Neuronal stem cell (in vitro differentiated cells): ENCODE data around the gene SFT2D1.

Source experiments
- DNase-seq: peaks from one replicate; pipeline ENCODE4 v3.0.0-alpha.2; 2013; ENCODE audit warnings: low spot score
- H2AFZ ChIP-seq: one replicate; pipeline ENCODE4 v1.6.1; 2013; ENCODE audit warnings: mild to moderate bottlenecking, low read length, inconsistent platforms
- H2AK5ac ChIP-seq: 2 replicates; pipeline ENCODE4 v1.6.1; 2013; ENCODE audit warnings: low read depth, mild to moderate bottlenecking, inconsistent platforms, low read length, moderate library complexity, mixed read lengths
- H2BK120ac ChIP-seq: 2 replicates; pipeline ENCODE4 v1.6.1; 2013; ENCODE audit warnings: low read depth, mild to moderate bottlenecking, inconsistent platforms, low read length, moderate library complexity, mixed read lengths
- H2BK12ac ChIP-seq: one replicate; pipeline ENCODE4 v1.6.1; 2013; ENCODE audit warnings: low read length, inconsistent platforms
- H2BK15ac ChIP-seq: 2 replicates; pipeline ENCODE4 v1.6.1; 2013; ENCODE audit warnings: mild to moderate bottlenecking, low read length, inconsistent platforms, mixed read lengths
- H2BK5ac ChIP-seq: one replicate; pipeline ENCODE4 v1.6.1; 2013; ENCODE audit warnings: inconsistent platforms, mild to moderate bottlenecking, low read length, moderate library complexity
- H3K14ac ChIP-seq: one replicate; pipeline ENCODE4 v1.6.1; 2013; ENCODE audit warnings: low read length, inconsistent platforms
- H3K18ac ChIP-seq: 2 replicates; pipeline ENCODE4 v1.6.1; 2013; ENCODE audit warnings: low read length, inconsistent platforms
- H3K23ac ChIP-seq: 2 replicates; pipeline ENCODE4 v1.6.1; 2013; ENCODE audit warnings: low read depth, mild to moderate bottlenecking, mixed read lengths, low read length, inconsistent platforms; ENCODE audit not compliant: poor library complexity
- H3K27ac ChIP-seq: replicated peaks from 3 replicates; pipeline ENCODE4 v1.5.1; 2013; ENCODE audit warnings: low read length, inconsistent platforms
- H3K27me3 ChIP-seq, 3 experiments: 2 replicates each; pipeline ENCODE4 v1.6.1; 2013; ENCODE audit warnings: low read length in 3 of 3, mild to moderate bottlenecking in 2 of 3, inconsistent platforms in 1 of 3, low read depth in 1 of 3, mixed read lengths in 1 of 3, moderate library complexity in 1 of 3; ENCODE audit not compliant: control insufficient read depth in 3 of 3, insufficient read depth in 3 of 3
- H3K36me3 ChIP-seq, 2 donors: replicated peaks in 1 of 2; 2 replicates each; pipeline ENCODE4 v1.6.1; 2013; ENCODE audit warnings: low read length in 2 of 2; ENCODE audit not compliant: control insufficient read depth in 2 of 2, insufficient read depth in 2 of 2
- H3K4ac ChIP-seq: 2 replicates; pipeline ENCODE4 v1.6.1; 2013; ENCODE audit warnings: inconsistent platforms, mild to moderate bottlenecking, low read length, moderate library complexity
- H3K4me1 ChIP-seq, 2 donors: 1 replicate in 1 of 2; 2 replicates in 1 of 2; pipeline ENCODE4 v1.6.1; 2013; ENCODE audit warnings: low read length in 2 of 2, low read depth in 1 of 2; ENCODE audit not compliant: control insufficient read depth in 2 of 2, insufficient read depth in 1 of 2
- H3K4me2 ChIP-seq: one replicate; pipeline ENCODE4 v1.6.1; 2013; ENCODE audit warnings: mild to moderate bottlenecking, low read length, inconsistent platforms; ENCODE audit not compliant: insufficient read depth, poor library complexity, severe bottlenecking
- H3K4me3 ChIP-seq, 2 donors: 2 replicates each; pipeline ENCODE4 v1.5.1; 2013; ENCODE audit warnings: low read length in 2 of 2, mild to moderate bottlenecking in 2 of 2, inconsistent platforms in 1 of 2, moderate library complexity in 1 of 2
- H3K79me1 ChIP-seq: one replicate; pipeline ENCODE4 v1.6.1; 2013; ENCODE audit warnings: low read depth, mild to moderate bottlenecking, inconsistent platforms, low read length, moderate library complexity
- H3K9ac ChIP-seq: one replicate; pipeline ENCODE4 v1.6.1; 2013; ENCODE audit warnings: mild to moderate bottlenecking, low read depth, low read length, inconsistent platforms; ENCODE audit not compliant: poor library complexity
- H3K9me3 ChIP-seq, 2 donors: replicated peaks in 1 of 2; 2 replicates each; pipeline versions ENCODE3 to v1.6.1; 2013; ENCODE audit warnings: low read length in 2 of 2, mild to moderate bottlenecking in 2 of 2, inconsistent platforms in 1 of 2, low read depth in 1 of 2, mixed read lengths in 1 of 2, moderate library complexity in 1 of 2; ENCODE audit not compliant: control insufficient read depth in 2 of 2, insufficient read depth in 1 of 2
- H4K8ac ChIP-seq: one replicate; pipeline ENCODE4 v1.6.1; 2013; ENCODE audit warnings: low read depth, mild to moderate bottlenecking, inconsistent platforms, low read length, moderate library complexity
- H4K91ac ChIP-seq: one replicate; pipeline ENCODE4 v1.6.1; 2013; ENCODE audit warnings: low read length, low read depth, mild to moderate bottlenecking, inconsistent platforms; ENCODE audit not compliant: poor library complexity
- WGBS, 2 donors: extraction: QIAGEN DNeasy Blood & Tissue Kit; methylation state at CpG; one replicate each; pipeline ENCODE4 v1.1.7; 2013; ENCODE audit warnings: missing lambda C conversion rate in 2 of 2, mixed read lengths in 1 of 2; ENCODE audit not compliant: insufficient read length in 2 of 2, insufficient replicate concordance in 1 of 2; ENCODE audit errors: extremely low coverage in 2 of 2; 5-methylcytosine and 5-hydroxymethylcytosine counted together

The SFT2D1 gene

DNA sequence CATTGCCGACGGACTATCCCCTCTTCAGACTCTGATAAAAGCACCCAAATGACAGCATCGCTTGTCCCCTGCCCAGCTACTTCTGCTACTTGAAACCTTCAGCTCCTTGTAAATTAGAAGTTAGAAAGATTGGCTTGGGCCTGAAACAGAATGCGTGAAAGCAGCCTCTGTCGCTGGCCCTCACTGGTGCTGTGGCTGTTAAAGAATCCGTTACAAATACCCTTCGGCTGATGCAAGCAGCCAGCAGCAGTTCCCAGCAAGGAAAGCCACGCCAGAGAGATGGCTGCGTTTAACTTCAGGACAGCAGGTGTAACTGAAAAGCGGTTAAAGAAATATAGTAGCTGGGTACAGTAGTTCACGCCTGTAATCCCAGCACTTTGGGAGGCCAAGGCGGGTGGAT, 31.7 kb downstream of the SFT2D1 start:
- no CpG with 5 or more reads among the region's 12 CpGs for WGBS, 2 donors

GRCh38 chr6:166309977-166310376, 32.4 kb downstream of the SFT2D1 start:
- Histone ChIP-seq H3K9me3 (no peaks in the 10 kb centered on the region), H3K9ac (no peak overlapping the region), H2AFZ (no peak overlapping the region), H2BK12ac (no peak overlapping the region), H3K4me3 (no peak overlapping the region), H3K4me2 (no peak overlapping the region), H3K36me3 (no peaks in the 10 kb centered on the region), H3K27ac (no peak overlapping the region), H3K14ac (peak overlapping the region; percentile 8), H3K4ac (no peak overlapping the region), H4K91ac (no peak overlapping the region), H4K8ac (no peak overlapping the region), H2BK15ac (no peak overlapping the region), H3K18ac (no peak overlapping the region), H3K27me3 (peaks cover 22 to 58% (median 45%) of the 10 kb centered on the region in 3 experiments), H2AK5ac (no peak overlapping the region), H3K23ac (no peak overlapping the region), H3K79me1 (peaks cover 2% of the 10 kb centered on the region), H2BK5ac (no peak overlapping the region), H3K4me1 (peaks cover 0 to 6% of the 10 kb centered on the region in 2 donors), H2BK120ac (no peak overlapping the region)
- no CpG with 5 or more reads among the region's 9 CpGs for WGBS, 2 donors
- DNase-seq: no peak

More for the DNA sequence above, 31.7 kb downstream of the SFT2D1 start:
- Histone ChIP-seq H2AK5ac (peak overlapping the region; percentile 35), H3K4me3 (no peak overlapping the region), H3K27me3 (peaks cover 22 to 52% (median 42%) of the 10 kb centered on the region in 3 experiments), H3K9ac (no peak overlapping the region), H3K23ac (no peak overlapping the region), H2AFZ (no peak overlapping the region), H4K91ac (no peak overlapping the region), H3K36me3 (no peaks in the 10 kb centered on the region), H3K4me2 (no peak overlapping the region), H4K8ac (no peak overlapping the region), H3K18ac (no peak overlapping the region), H2BK15ac (no peak overlapping the region), H3K79me1 (peaks cover 2% of the 10 kb centered on the region), H2BK5ac (no peak overlapping the region), H3K4ac (no peak overlapping the region), H3K27ac (no peak overlapping the region), H2BK120ac (no peak overlapping the region), H3K14ac (no peak overlapping the region), H3K9me3 (no peaks in the 10 kb centered on the region), H2BK12ac (no peak overlapping the region), H3K4me1 (peaks cover 0 to 4% of the 10 kb centered on the region in 2 donors)
- DNase-seq: no peak

DNA sequence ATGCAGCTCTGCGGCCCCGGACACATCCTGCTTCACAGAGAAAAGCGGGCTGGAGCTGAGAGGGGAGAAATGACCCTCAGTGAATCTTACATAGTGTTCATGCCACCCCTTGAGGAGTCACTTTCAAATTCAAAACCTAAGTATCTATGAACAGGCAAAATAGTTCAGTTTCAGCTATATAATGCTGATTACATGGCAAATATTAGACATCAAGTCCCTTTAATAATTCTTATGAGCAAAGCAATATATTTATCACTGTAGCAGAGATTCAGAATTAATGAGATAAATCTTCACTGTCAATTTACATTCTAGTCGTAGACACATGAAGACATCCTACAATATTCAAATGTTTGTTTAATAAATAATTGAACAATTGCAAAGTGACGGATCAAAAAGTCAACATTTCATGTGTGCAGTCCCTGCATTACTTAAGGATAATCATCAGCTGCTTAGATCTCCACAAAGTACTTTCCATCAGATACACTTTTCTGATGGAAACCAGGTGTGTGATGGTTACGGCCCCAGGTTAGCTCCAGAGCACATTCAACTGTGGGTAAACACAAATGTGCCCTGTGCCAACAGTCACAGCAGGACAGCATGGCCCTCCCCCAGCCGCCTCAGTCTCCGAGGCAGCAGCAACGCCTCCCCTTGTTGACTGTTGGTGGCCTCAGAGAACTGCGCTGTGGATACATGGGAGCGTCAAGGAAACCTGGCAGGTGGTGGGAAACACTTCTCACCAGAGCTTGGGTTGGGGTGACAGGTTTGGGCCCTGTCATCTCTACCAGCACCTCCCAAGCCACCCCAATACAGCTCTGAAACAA, 33.4 kb downstream of the SFT2D1 start:
- Histone ChIP-seq H2AFZ (peak overlapping the region; percentile 98), H4K8ac (no peak overlapping the region), H4K91ac (no peak overlapping the region), H2AK5ac (peak overlapping the region; percentile 24), H3K18ac (no peak overlapping the region), H3K9me3 (no peaks in the 10 kb centered on the region), H2BK5ac (no peak overlapping the region), H2BK120ac (no peak overlapping the region), H2BK15ac (no peak overlapping the region), H3K4me2 (peak overlapping the region; percentile 94), H3K23ac (peak overlapping the region; percentile 48), H3K9ac (no peak overlapping the region), H3K14ac (no peak overlapping the region), H3K4me1 (peaks cover 0 to 6% of the 10 kb centered on the region in 2 donors), H3K4ac (no peak overlapping the region), H3K27ac (no peak overlapping the region), H3K4me3 (peak overlapping the region; percentile 42 to 78), H3K79me1 (peaks cover 2% of the 10 kb centered on the region), H3K27me3 (peaks cover 22 to 68% (median 45%) of the 10 kb centered on the region in 3 experiments), H2BK12ac (no peak overlapping the region), H3K36me3 (no peaks in the 10 kb centered on the region)
- no CpG with 5 or more reads among the region's 11 CpGs for WGBS, 2 donors
- no peak for DNase-seq

GRCh38 chr6:166308033-166308768, 34.1 kb downstream of the SFT2D1 start, which contains the start of gene PRR18:
Gene PRR18 (minus strand): TSS chr6:166308392. CDS start chr6:166308142, 250 bp downstream.
- H2BK12ac ChIP-seq: peak within 1 kb of the TSS; percentile 84
- no peak within 1 kb of the TSS for H3K27ac ChIP-seq
- H2AK5ac ChIP-seq: peak within 1 kb of the TSS; percentile 24
- H3K79me1 ChIP-seq: peaks cover 2% of the 10 kb centered on the region
- peak within 1 kb of the TSS; percentile 67 for H2BK15ac ChIP-seq
- peaks cover 22 to 74% (median 45%) of the 10 kb centered on the region in 3 experiments for H3K27me3 ChIP-seq
- H3K9ac ChIP-seq: peak within 1 kb of the TSS; percentile 81
- peak within 1 kb of the TSS; percentile 93 for H3K18ac ChIP-seq
- peak within 1 kb of the TSS; percentile 94 for H3K4me2 ChIP-seq
- peak within 1 kb of the TSS; percentile 82 for H4K8ac ChIP-seq
- H3K23ac ChIP-seq: peak within 1 kb of the TSS; percentile 93
- H2BK5ac ChIP-seq: no peak within 1 kb of the TSS
- peaks cover 0 to 6% of the 10 kb centered on the region in 2 donors for H3K4me1 ChIP-seq
- no peak within 1 kb of the TSS for H2BK120ac ChIP-seq
- peak; percentile 31 for DNase-seq
- peak within 1 kb of the TSS; percentile 42 to 78 for H3K4me3 ChIP-seq
- H2AFZ ChIP-seq: peak within 1 kb of the TSS; percentile 98
- H3K4ac ChIP-seq: no peak within 1 kb of the TSS
- WGBS, 2 donors: no CpG with 5 or more reads among the region's 74 CpGs
- H3K36me3 ChIP-seq: no peaks in the 10 kb centered on the region
- peak within 1 kb of the TSS; percentile 71 for H3K14ac ChIP-seq
- H4K91ac ChIP-seq: no peak within 1 kb of the TSS
- no peaks in the 10 kb centered on the region for H3K9me3 ChIP-seq
